Inflammatory macrophage treated with lipopolysaccharide for 4 hours (primary cell): Measurements from ENCODE around the gene MGLL.

Source experiments
- DNase-seq: peaks from one replicate; pipeline ENCODE4 v3.0.0-alpha.2; 2020

Gene MGLL

DNA sequence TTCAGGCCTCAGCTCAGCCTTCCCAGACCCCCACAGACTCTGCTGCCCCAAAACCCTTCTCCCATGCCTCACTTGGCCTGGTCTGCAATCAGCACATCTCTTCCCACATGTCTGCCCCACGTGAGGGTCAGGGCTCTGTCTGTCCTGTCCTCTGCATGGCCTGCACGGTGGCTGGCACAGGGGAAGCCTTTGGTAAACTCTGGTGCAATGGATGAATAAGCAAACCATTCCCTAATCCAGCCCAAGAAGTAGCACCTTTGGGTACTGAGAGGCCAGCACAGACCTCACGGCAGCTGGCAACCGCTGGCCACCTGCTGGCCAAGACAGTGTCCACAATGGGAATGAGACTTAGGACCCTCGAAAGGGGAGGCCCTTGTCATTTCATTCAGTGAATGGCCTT, 121.9 kb downstream of the MGLL start:
- DNase-seq, result no peak

DNA sequence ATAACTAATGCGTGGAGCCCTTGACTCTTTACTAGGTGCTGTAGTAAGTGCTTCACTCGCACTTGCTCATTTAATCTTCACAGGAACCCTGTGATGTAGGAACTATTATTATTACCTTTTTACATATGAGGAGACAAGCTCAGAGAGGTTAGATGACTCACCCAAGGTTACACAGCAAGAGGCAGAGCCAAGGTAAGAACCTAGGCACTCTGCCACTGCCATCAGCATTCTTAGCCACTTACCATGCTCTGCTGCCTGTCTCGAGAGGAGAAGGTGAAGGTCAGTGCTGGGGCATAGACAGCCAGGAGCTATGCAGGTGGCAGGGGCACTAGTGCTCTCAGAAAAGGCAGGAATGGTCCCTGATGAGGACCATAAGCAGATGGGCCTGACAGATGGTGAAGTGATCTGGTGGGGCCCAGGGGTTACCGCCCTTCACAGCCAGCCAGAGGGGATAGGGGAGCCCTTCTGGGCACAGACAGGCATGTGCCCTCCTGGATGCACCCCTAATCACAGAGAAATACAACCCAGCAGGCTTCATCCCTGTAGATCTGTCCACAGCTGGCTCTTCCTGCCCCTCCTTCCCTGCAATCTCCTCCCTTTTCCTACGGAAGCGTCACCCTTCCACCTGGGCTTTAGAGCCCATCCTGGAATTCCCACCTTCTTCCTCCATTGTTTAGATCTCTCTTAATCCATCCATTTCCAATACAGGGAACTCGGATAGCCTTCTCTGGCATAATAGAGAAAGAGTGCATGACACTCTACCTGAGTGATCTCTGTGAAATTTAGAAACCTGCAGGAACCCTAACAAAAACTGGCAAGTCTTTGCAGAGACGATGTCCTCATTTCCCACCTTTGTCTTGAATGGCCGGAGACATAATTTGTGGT, 122.7 kb downstream of the MGLL start:
- no peak for DNase-seq

DNA sequence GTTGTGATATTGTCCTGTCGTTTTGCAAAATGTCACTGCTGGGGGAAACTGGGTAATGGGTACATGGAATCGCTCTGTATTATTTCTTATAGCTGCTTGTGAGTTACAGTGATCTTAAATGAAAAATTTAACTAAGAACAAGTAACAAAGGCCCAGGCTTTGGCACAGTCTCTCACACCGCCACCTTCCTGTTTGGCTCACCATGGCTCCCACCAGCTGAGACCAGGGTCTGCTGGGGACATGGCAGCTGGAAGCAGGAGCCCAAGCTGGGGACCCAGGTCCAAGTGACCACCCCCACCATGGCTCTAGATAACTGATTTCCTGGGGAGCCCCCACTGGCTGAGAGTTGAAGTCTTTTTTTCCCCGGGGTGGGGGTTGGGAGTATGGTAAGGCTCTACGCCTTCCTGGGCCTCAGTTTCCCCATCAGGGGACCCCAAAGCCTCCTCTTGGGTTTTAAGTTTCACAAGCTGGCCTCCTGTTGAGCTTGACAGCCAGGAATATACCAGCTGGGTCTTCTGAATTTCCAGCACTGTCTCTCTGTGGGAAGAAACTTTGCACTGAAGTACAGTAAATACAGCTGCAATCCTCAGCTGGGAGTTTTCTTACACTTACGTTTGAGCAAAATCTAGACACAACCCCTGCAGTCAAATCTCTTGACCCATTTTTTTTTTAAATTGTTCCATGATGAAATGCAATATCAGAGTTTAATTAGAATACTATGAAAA, 123.5 kb downstream of the MGLL start:
- no peak for DNase-seq

DNA sequence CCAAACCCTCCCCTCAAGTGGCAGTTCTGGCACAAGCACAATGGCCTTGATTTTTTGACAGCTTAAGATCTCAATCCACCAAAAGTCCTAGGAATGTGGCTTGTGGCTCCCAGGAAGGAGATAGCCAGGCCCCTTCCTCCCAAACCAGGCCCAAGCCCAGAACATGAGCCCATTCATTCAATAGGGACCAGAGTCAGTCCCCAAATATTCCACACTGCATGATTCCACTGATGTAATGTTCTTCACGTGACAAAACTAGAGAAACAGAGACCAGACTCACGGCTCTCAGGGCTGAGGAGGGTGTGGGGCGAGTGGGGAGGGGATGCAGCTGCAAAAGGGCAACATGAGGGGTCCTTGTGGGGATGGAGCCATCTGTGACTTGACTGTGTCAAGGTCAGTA, 124.0 kb downstream of the MGLL start:
- no peak for DNase-seq

DNA sequence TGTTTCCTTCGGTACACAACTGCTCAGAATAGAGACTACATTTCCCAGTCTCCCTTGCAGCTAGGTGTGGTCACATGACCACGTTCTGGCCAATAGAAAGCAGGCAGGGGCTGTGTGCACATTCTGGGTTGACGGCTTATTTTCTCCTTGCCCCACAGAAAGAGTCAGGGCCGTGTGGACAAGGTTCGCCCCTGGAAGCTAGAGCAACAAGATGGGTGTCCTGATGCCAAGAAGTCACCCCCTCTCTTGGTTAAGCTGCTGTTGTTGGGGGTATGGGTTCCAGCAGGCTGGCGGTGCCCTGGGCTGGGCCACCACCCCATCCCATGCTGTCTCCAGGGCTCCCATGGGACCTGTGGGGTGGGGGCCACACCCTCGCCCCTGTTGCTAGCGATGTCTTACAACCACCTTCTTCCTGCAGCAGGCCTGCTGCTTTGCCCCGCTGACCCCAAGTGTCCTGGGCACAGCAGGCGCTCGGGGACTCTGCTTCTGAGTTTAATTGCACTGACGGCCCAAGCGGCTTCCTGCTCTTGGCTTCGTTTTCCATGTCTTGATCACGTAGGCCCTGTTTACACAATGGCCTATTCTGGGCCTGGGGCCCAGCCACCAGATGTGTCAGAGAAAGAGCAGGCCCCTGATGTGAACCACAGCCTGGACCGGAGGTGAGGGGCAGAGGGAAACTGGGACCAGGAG, 124.6 kb downstream of the MGLL start:
- peak; percentile 32 for DNase-seq

DNA sequence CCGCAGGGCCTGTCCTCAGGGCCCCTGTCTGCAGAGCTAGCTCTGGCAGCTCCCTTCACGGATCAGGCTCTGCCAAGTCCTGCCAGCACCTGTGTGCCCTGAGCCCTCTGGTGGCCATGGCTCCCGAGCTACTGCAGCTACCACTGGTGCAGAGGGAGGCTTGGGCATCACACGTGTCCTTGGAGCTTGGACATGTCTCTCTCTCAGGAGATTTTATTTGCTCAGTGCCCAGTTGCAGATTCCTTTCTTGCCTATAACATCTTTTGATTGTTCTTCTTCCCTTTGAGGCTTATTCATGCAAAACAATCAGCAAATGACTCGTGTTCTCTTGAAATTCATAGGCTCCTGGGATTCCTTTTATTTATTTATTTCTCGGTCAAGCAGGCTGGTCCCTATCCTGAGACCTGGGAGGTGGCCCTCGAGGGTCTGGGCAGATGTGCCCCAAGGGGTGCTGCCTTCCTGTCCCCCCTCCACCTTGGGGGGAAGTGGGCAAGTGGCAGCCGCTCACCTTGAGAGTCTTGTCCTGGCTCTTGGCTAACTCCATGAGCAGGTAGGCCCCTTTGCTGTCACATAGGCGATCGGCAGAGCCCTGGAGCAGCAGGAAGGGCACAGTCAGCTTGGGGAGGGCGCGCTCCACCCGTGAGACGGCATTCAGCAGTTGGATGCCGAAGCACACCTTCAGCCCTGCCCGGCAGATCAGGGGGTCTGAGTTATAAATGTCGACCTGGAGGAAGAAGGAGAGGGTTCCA, 127.7 kb downstream of the MGLL start:
- peak; percentile 24 for DNase-seq

DNA sequence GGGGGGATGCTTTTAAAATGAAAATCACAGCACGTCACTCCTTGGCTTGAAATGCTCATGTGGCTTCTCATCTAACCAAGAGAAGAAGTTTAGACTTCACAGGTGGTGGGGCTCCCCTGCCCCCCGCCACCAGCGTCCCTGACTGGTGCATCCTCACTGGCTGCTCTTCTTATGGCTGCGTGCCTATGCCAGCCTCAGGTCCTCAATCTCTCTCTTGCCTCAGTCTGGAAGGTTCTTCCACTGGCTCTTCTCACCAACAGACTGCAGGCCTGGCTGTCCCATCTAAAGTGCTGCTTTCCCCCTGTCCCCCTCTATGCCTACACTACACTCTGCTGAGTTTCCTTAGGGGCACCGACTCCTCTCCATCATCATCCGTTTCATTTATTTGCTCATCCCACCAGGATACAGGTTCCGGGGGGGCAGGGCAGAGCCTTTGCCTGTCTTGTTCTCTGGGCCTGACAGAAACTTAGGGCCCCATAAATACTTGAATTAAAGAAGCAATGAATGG, 128.9 kb downstream of the MGLL start:
- DNase-seq, result no peak

DNA sequence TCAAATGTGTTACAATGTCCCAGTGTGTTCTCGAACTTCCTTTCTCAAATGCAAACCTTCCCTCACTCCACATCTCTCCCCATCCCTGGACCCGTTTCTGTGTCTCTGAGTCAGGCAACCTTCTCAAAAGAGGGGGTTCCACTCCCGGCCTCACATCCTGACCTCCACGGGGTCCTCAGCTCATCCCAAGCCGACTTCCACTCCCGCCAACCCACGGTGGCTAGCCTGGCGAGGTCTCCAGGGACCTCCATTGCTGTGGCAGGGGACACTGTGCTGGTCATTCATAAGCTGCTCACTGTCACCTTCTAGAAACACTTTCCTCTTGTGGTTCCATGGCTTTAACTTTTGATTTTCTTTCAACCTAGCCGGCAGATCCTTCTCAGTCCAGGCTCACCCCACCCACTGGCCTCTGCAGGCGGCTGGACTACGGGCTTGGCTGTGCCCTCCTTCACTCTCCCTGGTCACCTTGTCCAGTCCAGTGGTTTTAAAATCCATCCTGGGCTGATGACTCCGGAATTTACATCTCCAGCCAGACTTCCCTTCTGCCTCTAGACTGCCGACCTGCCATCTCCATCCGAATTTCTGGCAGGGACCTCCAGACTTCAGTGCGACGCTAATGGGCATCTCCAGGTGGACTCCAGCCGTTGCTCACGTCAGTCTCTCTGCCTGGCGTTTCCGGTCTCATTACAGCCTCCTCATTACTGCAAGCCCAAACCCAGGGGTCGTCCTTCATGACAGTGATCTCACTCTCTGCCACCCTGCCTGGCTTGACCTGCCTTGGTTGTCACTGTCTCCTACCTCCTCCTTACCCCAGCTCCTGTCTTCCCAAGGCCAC, 129.6 kb downstream of the MGLL start:
- no peak for DNase-seq

DNA sequence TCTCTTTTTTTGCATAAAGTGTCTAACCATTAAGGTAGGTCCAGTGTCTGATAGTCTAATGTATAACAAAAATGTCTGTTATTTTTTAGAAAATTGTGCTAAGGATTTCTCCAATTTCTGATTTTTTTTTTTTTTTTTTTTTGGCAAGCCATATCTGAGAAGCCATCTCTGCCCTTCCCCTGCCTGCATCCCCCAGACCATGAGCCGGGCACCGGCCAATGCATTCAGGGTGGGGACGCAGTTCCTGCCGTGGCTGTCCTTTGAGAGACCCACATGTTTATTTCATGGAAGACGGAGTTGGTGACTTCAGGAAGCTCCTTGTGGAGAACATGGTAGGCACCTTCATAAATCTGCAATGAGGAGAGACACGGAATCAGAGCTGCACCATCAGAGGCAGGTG, 130.3 kb downstream of the MGLL start:
- DNase-seq, result no peak

DNA sequence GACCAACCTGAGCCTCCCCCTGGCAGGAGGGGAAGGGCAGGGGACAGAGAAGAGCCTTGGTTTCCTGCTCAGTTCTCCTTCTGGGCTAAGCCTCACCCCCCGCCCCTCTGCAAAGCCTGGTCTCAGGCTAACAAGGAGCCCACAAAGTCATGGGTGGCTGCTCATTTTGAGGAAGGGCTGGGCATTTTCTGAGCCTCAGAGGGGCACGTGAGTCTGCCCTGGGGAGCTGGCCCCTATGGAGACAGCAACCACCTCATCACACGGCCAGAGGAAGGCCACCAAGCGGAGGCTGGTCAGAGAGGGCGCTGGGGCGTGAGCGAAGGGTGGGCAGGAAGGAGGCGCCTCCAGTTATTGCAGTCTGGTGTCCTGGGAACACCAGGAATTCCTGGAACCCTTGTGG, 130.8 kb downstream of the MGLL start:
- no peak for DNase-seq

DNA sequence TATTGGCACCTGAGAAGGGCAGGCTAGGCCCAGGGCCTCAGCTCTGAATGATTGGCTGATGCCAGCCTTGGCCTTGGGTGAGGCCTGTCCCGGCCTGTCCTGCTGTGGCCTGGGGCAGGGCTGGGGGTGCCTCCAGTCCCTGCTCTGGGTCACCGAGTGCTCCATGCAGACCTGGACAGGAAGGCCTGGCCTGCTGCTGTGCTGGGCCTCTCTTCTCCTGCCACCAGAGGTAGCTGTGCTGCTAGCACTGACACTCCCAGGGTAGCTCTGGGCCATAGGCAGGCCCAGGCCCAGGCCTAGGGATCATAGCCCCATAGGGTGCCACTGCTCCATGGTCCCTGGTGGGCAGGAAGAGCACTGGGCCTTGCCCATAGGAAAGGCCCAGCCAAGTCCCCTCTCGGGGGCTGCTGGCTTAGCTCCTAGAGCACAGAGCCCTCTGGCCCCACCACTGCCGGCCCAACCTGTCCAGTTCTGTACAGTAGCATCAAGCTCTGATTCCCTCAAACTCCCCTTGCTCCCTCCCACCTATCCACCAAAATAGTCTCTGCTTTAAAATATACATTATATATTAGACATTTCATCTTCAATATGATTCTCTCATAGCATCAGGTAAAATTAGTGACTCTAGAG, 131.4 kb downstream of the MGLL start:
- peak; percentile 33 for DNase-seq

DNA sequence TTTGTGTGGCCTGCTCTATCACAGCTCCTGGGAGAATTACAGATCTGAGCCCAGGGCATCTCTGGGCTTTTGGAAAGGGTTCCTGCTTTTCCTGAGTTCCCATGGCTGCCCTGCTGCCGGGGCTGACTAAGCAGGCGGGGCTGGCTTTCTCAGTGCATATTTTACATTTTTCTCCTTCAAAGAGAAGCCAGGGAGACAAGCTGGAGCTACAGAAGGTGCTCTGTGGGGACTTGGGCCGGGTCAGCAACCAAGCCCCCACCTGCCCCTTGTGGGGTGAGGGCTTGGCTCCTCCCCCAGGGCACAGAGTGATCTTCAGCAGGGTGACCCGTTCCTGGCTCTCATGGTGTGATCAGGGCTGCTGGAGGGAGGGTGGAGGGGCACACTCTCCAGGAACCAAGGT, 132.2 kb downstream of the MGLL start:
- no peak for DNase-seq

DNA sequence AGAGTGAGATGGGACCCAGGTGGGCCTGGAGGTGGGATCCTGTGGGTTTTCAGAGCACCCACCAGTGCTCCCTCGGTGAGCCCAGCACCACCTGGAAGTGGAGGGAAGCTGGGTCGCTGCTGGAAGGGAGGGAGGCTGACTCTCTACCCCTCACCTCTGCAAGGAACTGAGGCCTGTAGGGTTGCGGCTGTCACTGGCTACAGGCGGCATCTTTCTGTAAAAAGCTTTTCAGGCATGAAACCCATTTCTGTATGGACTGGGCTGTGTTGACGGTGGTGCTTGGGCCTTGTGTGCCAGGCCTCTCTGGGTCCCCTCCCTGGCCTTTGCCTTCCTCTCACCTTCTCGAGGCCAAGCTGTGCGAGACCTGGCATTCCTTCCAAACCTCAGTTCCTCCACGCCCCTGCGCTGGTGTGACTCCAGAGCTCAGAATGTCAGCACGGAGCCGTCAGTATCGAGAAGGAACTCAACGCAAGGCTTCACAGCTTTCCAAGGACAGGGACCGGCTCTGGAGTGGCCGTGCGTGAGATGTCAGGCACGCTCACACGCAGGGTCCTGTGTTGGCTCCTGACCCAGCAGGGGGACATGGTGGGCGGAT, 133.0 kb downstream of the MGLL start:
- DNase-seq, result no peak

DNA sequence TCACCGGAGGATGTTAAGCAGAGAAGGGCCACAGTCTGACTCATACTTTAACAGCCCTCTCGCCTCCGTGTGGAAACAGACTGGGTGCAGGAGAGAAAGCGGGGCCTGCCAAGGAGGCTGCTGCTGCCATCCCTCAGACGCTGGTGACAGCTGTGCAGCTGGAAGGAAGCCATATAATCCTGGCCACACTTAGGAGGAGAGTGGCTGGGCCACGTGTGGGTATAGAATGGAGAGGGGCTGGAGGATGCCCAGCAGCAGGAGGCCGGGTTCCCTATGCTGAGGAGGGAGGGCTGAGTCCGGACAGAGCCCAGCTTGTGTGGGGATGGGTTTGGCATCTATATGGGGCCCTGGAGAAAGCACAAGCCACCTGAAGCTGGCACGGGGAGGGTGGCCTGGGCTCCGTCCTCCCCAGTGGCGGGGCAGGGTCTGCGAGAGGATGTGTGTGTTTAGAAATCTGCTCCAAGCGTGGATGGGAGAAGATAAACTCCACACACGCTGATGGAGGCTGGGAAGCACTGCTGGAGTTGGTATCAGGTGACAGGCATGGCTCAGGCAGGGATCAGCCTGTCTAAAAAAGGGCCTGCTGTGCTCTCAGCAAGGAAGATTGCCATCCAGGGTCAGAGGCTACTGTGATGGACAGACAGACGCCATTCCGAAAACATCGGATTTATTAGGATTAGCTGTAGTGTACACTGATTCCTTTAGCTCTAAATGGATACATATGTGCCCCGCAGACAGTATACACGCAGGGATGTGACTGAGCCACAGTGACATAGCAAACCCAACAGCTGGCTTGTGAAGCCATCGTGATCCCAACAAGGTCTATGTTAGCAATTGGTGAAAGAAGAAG, 133.7 kb downstream of the MGLL start:
- DNase-seq, result no peak

DNA sequence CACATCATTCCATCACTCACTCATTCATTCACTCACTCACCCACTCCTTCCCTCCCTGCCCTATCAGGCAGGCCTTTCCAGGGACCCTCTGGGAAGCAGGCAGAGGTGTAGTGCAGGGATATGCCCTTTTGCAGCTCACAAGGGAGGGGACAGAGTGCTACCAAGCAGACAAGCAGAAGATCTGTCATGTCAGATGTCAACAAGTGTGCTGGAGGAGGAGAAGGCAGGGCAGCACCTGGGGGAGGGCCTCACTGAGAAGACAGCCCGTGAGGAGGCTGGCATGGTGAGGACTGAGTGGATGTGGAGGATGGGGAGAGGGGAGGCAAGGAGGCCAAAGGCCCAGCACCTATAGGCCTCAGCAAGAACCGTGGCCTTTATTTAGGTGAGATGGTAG, 134.3 kb downstream of the MGLL start:
- no peak for DNase-seq

DNA sequence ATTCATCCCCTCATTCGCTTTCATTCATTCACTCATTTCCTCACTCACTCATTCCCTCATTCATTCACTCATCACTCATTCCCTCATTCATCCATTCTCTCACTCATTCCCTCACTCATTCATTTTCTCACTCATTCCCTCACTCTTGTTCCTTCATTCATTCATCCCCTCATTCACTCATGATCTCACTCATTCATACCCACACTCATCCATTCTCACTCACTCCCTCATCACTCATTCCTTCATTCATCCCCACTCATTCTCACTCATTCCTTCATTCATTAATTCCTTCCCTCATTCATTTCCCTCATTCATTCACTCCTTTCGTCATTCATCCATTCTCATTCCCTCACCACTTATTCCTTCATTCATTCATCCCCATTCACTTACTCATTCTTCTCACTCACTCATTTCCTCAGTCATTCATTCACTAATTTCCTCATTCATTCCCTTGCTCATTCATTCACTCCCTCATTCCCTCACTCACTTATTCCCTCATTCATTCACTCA, 135.0 kb downstream of the MGLL start:
- no peak for DNase-seq

DNA sequence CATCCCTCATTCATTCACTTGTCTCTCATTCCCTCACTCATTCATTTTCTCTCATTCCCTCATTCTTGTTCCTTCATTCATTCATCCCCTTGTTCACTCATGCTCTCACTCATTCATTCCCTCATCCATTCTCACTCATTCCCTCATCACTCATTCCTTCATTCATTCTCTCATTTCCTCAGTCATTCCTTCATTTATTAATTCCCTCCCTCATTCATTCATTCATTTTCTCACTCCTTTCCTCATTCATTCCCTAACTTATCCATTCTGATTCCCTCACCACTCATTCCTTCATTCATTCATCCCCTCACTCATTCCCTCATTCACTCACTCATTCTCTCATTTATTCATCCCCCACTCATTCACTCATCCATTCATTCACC, 135.8 kb downstream of the MGLL start:
- no peak for DNase-seq

DNA sequence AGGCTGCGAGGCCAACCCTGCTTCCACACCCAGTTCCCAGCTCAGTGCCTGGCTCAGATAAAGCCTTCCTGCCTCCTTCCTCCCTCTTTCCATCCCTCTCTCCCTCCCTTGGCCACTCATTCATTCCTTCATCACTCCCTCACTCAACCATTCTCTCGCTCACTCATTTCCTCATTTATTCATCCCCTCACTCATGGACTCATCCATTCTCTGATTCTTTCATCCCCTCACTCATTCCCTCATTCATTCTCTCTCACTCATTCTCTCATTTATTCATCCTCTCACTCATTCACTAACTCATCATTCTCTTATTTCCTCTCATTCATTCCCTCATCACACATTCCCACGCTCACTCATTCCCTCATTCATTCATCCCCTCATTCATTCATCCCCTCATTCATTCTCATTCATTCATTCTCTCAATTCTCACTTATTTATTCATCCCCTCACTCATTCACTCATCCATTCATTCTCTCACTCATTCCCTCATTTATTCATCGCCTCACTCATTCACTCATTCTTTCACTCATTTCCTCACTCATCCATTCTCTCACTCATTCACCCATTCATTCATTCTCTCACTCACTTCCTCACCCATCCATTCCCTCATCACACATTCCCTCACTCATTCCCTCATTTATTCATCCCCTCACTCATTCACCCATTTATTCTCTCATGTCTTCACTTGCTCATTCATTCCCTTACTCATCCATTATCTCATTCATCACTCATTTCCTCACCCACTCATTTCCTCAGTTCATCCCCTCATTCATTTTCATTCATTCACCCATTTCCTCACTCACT, 136.4 kb downstream of the MGLL start:
- no peak for DNase-seq
